NCI-H128 (cell line): ENCODE data around the gene NECAB3.
A peak's percentile ranks its signal among the peaks of the same experiment; 100 is the strongest.
"Not testable (repeated sequence)": the region's sequence is repeated elsewhere in the genome, so short reads cannot be mapped to it uniquely, and the experiment has no call there.

Experiments
- DNase-seq: peaks from one replicate; lab custom pipeline; 2025; ENCODE audit not compliant: unreplicated experiment; lab: John Stamatoyannopoulos, UW

The NECAB3 gene

DNA sequence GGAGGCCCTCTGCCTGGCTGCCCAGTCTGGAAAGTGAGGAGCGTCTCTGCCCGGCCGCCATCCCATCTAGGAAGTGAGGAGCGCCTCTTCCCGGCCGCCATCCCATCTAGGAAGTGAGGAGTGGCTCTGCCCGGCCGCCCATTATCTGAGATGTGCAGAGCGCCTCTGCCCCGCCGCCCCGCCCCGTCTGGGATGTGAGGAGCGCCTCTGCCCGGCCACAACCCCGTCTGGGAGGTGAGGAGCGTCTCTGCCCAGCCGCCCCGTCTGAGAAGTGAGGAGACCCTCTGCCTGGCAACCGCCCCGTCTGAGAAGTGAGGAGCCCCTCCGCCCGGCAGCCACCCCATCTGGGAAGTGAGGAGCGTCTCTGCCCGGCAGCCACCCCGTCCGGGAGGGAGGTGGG is 24.7 kb upstream of the NECAB3 start:
- DNase-seq = not testable (repeated sequence)

DNA sequence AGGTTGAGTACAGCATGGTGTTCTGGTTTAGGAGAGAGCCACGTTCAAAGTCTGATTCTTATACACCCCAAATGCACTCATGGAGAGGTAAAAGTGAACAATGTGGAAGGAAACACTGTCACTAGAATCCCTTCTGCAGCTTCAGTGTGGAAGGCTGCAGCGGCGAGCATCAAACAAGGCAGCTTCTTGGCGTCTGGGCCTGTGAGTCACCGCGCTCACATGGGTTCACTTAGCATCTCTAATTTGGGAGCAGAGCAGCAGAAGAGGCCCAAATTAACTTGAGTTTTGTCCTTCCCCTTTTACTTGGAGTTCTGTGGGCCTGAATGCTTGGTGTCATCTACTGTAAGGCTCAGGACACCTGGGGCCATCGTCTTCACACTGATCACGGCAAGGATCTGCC is 22.9 kb upstream of the NECAB3 start:
- no peak for DNase-seq

DNA sequence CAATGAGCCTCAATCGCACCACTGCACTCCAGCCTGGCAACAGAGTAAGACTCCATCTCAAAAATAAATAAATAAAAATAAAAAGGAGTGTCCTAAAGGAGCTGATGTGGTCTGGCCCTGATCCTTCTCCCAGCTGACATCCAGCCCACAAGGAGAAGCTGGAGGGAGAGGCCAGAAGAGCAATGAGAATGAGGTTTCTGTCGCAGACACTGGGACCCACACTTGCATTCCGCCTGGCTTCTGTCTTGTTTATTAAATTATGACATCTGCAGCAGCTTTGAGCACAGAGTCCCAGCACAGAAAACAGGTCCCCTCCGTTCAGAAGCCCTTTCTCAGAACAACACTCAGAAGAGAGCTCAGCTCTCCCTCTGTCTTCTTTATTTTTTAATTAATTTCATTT is 22.2 kb upstream of the NECAB3 start:
- no peak for DNase-seq

DNA sequence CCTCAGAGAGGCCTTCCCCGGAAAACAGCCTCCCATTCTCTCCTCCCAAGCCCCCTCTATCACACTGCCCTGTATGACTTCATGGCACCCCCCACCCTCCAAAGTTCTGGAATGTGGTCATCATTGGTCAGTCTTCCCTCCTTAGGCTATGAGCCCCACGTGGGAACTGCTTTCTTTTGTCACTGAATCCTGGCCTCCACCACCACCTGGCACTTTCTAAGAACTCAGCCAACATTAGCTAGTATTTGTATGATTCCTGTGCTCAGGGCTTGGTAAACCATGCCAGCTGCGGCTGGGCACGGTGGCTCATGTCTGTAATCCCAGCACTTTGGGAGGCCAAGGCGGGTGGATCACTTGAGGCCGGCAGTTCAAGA is 20.4 kb upstream of the NECAB3 start:
- no peak for DNase-seq

DNA sequence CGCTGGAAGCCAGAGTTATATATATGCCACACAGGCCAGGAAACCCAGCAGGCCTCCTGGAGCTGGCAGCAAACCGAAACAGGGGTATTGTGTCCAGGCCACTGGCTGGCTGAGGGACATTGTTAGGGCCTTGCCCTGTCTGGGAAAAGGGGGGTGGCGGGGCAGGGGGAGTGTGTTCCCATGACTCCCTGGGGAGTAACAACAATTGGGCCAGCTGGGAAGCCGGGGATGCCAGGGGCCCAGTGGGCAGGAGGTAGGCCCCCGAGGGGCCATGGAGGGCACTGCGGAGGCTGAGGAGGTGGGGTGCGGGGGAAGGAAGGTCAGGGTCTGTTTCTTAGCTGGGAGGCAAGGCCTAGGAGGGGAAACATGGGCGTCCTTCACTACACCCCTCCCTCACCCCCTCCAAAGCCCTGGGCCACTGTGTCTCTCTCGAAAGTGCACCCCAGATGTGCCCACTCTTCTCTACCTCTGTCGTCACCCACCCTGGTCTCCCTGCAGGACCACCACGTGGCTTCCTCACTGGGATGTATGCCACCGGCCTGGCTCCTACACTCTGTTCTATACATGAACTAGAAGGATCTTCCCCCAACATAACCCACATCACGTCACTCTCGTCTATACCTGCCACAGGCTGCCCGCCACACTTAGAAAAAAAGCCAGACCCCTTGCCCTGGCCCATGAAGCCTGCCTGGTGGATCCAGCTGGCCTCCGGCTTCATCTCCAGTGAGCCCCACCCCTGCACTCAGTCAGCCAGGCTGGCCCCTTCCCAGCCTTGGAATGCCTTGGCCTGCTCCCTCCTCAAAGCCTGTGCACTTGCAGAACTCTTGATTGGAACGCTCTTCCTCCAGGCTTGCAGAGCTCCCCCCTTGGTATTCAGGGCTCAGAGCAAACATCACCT is 19.8 kb upstream of the NECAB3 start:
- no peak for DNase-seq

DNA sequence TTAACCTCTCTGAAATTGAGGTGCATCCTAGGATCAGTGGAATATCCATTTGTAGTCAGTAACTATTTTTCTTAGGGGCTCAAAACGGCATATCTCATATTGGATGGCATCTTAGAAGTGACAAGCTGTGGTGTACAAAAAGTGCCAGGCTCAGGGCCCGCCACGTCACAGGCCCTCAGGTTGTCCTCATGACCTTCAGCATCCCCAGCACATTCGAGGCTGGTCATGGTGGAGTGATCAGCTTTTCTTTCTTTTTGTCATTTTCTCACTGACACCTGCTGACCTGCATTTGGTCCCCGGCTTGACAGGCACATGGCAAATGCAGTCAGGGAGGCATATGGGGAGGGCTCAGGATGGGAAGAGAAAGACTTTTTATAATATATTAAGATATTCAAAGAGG is 19.1 kb upstream of the NECAB3 start:
- no peak for DNase-seq

DNA sequence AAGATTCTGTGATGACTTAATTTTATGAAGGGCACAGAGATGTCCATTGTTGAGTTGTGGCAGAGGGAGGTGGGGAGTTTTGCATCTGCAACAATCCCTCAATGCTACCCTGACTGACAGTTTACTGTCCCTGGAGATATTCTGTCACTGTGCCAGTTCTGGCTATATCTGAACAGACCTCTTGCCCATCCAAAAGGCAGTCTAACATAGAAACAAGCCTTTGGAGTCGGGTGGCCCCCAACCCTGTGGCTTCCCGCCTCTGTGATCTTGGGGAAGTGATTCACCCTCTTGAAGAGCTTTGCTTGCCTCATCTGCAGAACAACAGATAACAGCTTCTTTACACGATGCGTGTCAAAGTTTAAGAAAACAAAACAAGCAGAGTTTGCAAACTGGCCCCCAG is 15.7 kb upstream of the NECAB3 start:
- DNase-seq = no peak

DNA sequence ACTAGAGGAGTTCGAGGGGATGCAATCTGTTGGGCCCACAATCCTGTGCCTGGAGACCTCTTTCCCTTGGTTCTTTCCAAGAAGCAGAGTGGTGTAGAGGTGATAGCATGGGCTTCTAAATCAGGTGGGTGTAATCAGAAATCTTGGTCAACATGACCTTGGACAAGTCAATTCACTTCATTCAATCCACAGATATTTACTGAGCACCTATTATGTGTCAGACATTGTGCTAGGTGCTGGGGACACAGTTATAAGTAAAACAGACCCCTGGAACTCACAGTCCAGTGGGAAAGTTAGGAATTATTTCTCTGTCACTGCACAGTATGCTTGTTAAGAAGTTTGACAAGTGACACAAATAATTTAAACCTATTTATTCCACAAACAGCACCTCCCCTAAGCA is 15.3 kb upstream of the NECAB3 start:
- no peak for DNase-seq

DNA sequence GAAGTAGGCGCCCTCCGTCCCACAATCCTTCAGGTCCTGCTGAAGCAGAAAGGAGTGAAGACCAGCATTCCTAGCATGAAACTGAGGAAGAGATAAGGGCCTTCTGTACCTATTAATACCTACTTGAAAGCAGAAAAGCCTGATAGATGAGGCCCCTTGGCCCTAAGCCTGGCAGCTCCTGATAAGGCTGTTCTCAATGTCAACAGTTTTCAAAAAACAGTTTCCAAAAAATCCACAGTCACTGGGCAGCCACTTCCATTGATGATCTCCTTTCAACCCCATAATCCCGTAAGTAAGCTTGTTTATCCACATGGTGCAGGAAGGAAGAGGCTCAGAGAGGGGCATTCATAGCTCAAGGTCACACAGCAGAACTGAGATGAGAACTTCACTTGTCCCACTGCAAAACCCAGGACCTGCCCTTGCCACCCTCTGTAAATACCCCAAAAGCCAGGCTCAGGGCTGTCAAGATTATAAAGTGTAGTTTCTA is 14.8 kb upstream of the NECAB3 start:
- DNase-seq = no peak

DNA sequence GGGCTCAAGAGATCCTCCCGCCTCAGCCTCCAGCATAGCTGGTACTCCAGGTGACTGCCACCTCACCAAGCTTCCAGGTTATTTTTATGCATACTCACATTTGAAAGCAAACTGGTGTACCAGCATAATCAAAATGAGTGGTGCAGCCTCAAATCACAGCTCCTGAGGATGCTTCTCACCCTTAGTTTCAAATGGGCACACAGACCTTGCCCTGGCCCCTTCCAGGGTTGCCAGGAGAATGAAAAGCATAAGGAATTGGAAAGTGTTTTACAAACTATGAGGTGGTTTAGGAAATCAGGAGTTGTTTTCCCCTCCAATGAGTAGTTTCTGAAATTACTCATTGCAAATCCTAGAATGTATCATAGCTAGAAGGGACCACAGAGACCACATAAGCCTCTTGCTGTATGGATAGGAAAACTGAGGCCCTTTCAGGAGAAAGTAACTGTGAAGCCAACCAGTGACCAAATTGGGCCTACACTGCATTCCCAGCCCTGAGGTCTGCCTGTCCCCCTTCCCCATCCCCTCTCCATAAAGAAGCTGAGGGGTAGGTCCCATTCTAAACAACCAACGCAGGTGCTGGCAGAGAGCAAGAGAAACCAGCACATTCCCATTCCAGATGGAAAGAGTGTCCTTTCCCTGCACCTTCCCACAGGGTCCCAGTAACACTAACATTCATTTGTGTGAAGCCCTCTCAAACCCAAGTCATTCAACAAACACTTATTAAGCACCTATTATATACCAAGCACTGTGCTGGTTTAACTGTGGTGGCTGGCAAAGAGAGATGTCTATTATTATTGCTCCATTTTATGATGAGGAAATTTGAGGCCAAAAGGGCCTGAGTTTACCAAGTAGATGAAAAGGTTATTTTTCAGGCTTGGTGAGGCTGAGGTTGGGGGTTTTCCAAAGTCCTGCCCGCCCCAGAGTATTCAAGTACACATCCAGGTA is 14.0 kb upstream of the NECAB3 start:
- DNase-seq = no peak

DNA sequence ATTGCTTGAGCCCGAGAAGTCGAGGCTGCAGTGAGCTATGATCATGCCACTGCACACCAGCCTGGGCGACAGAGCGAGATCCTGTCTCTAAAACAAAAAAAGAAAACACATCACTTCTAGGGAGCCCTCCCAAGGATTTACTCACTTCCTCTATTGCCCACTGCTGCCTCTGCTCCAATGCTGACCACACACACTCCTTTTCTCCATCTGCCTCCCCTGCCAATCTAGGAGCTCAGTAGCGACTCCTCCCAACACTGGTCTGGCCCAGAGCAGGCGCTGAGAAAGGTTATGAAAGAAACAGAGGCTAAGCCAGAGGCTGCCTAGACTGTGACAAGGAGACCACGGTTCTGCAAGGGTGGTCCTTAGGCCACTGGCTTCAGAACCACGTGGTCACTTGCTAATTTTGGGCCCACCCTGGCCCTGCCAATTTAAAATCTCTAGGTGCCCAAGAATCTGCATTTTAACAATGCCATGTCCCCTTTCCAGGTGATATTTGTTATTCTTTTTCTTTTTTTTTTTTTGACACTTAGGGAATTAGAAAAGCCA is 13.2 kb upstream of the NECAB3 start:
- DNase-seq = no peak

DNA sequence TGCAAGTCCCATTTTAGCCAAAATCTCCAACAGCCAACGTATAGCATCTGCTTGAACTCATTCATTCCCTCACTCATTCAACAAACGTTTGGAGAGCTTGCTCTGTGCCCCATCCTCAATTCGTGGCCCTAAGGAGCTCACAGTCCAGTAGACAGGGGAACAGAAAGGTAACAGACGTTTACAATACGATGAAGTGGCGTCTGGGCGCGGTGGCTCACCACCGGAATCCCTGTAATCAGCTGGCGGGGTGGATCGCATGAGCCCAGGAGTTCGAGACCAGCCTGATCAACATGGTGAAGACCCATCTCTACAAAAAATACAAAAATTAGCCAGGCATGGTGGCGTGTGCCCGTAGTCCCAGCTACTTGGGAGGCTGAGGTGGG is 12.7 kb upstream of the NECAB3 start:
- no peak for DNase-seq

DNA sequence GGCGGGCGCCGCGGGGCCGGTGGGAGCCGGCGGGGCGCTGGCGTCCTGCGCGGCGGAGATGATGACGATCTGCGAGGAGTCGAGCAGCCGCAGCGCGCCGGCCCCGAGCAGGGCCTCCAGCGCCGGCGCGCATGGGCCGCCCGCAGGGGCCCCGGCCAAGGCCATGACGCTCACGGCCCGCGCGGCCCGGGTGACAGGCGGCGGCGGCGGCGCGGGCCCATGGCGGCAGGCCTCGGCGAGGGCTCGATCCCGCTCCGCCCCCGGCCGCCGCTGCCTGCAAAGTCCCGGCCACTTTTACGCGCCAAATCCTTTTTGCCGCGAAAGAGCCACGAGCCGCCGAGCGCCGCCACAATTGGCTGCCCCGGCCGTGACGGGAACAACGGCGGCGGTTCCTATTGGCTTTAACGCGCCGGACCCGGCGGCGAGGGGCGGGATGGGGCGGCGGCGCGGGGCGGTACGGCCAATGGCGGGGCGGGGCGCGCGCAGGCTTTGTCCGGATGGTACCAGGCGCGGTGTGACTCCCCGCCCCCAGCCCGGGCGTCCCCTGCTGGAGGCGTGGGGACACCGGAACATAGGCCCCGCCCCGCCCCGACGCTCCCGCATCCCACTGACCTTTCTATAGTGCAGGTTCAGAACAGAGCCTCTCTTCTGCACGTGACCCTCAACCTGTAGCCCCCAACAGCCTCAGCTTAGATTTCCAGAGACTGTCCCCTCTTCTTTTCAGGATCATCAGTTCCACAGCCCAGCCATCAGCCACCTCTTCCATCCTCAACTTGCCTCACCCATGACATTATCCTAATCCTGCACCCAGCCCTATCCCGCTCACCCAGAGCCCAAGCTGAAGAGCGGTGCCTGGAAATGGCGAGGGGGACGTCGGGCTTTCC is 12.1 kb upstream of the NECAB3 start, which contains the start of gene E2F1:
Gene E2F1 (minus strand): TSS at position 286 of the 884 bp plus-strand sequence. CDS start 121 bp downstream, at position 165.
- peak; percentile 88 for DNase-seq

DNA sequence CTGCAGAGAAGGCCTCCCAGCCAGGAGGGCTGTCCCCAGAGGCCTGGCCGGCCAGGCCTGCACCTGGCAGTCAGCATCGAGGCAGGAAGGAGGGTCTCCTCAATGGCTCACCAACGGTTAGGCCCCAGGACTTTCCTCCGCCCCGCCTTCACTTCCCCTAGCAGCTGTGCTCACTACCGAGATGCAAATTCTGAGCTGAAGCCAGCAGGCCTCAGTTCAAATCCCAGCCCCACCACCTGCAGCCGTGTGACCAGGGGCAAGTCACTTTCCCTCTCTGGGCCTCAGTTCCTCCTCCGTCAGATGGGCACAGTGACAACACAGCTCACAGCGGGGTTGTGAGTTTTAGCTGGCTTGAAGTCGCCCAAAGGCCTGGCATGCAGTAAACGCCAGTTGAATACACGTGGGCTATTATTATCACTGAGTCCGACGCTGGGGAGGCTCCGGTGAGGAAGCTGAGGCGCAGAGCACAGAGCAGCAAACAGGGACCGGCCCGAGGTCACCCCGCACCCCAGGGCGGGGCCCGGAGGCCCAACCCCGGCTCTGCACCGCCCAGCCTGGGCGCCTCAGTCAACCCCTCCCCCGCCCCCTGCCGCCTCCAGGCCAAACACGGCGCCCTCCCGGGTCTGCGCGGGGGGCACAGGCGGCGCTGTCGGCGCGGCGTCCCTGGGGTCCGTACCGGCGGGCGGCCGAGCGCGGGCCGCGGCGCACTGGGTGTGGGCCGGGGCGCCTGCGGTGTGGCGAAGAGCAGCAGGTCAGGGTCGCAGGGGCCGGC is 11.3 kb upstream of the NECAB3 start:
- DNase-seq = no peak

DNA sequence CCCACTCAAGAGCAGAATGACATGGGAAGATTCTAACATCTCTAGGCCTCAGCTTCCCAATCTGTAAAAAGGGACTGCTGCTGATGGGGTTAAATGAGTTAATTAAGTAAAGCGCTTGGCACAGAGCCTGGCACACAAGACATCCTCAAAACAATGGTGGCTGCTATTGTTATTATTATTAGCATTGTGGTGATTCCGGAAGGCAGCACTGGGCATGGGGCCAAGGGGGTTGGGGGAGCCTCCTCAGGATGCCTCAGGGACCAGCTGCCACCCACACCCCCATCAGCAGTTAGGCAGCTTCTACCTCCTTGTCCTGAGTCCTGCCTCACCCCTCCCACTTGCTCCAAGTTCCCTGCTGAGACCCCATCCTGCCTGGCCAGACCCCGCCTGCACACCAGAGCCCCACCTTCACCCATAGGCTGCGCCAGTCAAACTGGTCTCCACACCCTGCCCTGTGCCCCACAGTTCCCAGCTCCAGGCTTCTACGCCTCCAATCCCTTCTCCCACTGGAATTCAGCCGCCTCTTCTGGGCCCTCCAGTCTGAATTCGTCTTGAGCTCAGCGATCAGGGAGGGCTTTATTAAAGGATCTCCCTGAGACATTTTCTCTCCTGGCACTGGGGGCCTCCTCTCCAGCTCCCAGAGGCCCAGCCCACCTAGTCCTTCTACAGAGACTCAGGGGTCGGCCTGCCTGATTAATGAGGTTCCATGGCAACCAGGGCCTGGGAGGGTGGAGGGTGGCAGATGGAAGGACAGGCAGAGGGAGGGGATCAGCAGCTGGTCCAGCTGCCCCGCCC is 10.5 kb upstream of the NECAB3 start:
- DNase-seq = no peak

DNA sequence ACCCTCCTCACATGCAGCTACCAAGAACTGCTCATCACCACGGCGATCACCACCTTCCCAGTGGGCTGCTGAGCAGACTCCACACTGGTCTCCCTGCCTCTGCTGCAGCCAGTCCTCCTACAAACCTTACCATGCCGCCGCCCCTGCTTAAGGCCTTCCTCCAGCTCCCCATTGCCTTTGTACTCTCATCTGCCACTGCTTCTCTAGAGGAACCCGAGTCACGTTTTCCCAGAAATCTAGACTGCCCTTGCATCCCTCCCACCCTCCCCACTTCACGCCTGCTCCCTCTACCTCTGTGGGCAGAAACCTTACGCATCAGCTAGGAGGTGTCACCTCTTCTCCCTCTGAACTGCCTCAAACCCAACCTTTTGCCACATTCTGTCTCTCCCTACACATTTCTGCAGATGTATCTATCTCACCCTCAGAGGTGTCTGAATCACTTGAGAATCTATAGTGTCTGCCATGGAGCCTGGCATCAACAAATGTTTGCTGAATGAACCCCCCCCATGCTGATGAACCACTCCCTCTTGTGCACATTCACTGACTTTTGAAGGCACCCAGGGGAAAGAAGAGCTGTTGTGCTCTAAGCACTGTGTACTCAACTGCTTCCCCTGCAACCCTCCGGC is 7.6 kb upstream of the NECAB3 start:
- no peak for DNase-seq

DNA sequence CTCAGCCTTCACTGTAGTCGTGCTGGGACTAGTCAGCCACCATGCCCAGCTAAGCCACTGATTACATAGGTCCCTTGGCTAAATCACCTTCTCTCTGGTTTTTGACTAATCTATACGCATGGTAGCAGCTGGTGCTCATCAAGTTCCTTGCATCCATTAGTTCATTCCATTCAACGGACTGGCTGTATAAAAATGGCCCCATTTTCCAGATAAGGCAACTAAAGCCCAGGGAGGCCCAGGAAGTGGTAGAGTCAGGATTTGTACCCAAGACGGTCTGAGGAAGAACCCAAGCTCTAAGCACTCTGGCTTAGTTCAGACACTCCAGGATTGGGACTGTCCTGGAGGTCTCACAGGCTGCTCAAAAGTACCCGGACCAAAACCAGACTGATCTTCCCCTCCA is 7.1 kb upstream of the NECAB3 start:
- DNase-seq = no peak

DNA sequence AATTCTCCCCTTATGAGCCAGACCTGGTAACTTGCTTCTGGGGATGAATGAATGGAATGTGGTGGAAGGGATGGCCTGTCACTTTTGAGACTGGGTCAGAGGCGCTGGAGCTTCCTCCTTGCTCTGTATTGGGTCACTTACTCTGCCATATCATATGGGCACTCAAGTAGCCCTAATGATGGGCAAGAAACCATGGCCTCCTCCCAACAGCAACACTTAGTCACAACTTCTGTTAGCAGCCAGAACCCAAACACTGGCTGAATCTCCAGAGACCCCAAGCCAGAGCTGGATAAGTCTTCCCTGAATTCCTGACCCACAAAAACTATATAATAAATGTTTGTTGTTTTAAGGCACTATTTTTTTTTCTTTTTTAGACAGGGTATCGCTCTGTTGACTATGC is 6.5 kb upstream of the NECAB3 start:
- no peak for DNase-seq
